HEK293T (cell line): ENCODE measurements around the gene RGMB.

Experiments used
- CTCF ChIA-PET: fragments of 350-600 bp; formaldehyde crosslinking; extraction: SDS; loops from one replicate; lab custom pipeline; 2021; ENCODE audit warnings: antibody characterized with exemption, inconsistent platforms; lab: Yijun Ruan, JAX
- POLR2A ChIA-PET: fragments of 350-600 bp; formaldehyde crosslinking; extraction: SDS; loops from one replicate; lab custom pipeline; 2020; ENCODE audit warnings: antibody characterized with exemption, inconsistent platforms; lab: Yijun Ruan, JAX
- DNase-seq: peaks from one replicate; pipeline ENCODE4 v3.0.0; 2012; ENCODE audit warnings: mixed read lengths; ENCODE audit errors: extremely low spot score
- ARNT ChIP-seq: fragments of 450-650 bp; IDR thresholded peaks from 2 replicates; pipeline ENCODE4 v1.6.1; 2017; ENCODE audit warnings: mild to moderate bottlenecking
- BHLHE40 ChIP-seq: fragments of 450-650 bp; IDR thresholded peaks from 2 replicates; pipeline ENCODE4 v1.6.1; 2016; ENCODE audit warnings: mild to moderate bottlenecking, moderate library complexity, borderline replicate concordance
- CTBP1 ChIP-seq: fragments of 450-650 bp; IDR thresholded peaks from 2 replicates; pipeline ENCODE4 v1.6.1; 2016; ENCODE audit warnings: borderline replicate concordance
- ELF4 ChIP-seq: fragments of 450-650 bp; IDR thresholded peaks from 2 replicates; pipeline ENCODE4 v1.6.1; 2017; ENCODE audit warnings: antibody characterized with exemption
- FOXA1 ChIP-seq: fragments of 450-650 bp; IDR thresholded peaks from 2 replicates; pipeline ENCODE4 v1.6.1; 2016; ENCODE audit warnings: mild to moderate bottlenecking
- FOXK2 ChIP-seq: fragments of 450-650 bp; IDR thresholded peaks from 2 replicates; pipeline ENCODE4 v1.6.1; 2016; ENCODE audit warnings: mild to moderate bottlenecking
- FOXM1 ChIP-seq: fragments of 450-650 bp; IDR thresholded peaks from 2 replicates; pipeline ENCODE4 v1.6.1; 2017; ENCODE audit warnings: mild to moderate bottlenecking, borderline replicate concordance
- HDGF ChIP-seq: fragments of 450-650 bp; IDR thresholded peaks from 2 replicates; pipeline ENCODE4 v1.6.1; 2017; ENCODE audit warnings: antibody characterized with exemption, borderline replicate concordance
- L3MBTL2 ChIP-seq: fragments of 450-650 bp; conservative IDR thresholded peaks from 2 replicates; pipeline ENCODE4 v1.6.1; 2016; ENCODE audit warnings: mild to moderate bottlenecking
- LEF1 ChIP-seq: fragments of 450-650 bp; IDR thresholded peaks from 2 replicates; pipeline ENCODE4 v1.6.1; 2017; ENCODE audit warnings: mild to moderate bottlenecking, borderline replicate concordance
- NFRKB ChIP-seq: fragments of 450-650 bp; IDR thresholded peaks from 2 replicates; pipeline ENCODE4 v1.6.1; 2016; ENCODE audit warnings: mild to moderate bottlenecking, moderate library complexity
- PKNOX1 ChIP-seq: fragments of 450-650 bp; IDR thresholded peaks from 2 replicates; pipeline ENCODE4 v1.6.1; 2016
- SP1 ChIP-seq: fragments of 450-650 bp; IDR thresholded peaks from 2 replicates; pipeline ENCODE4 v1.6.1; 2017
- SUZ12 ChIP-seq: fragments of 450-650 bp; IDR thresholded peaks from 2 replicates; pipeline ENCODE4 v1.6.1; 2016; ENCODE audit warnings: mild to moderate bottlenecking
- TARDBP ChIP-seq: fragments of 450-650 bp; IDR thresholded peaks from 2 replicates; pipeline ENCODE4 v1.6.1; 2016
- ZNF384 ChIP-seq: fragments of 450-650 bp; IDR thresholded peaks from 2 replicates; pipeline ENCODE4 v1.6.1; 2016

The RGMB gene

GRCh38 chr5:98780390-98780789 is 6.9 kb downstream of the RGMB start:
- DNase-seq: no peak
- ChIA-PET POLR2A (interaction anchor here (1.0 kb wide), 1 partner anchor 11 kb away, joined by 4 read pairs; no protein-coding TSS in a partner anchor), CTCF (interaction anchor here (0.6 to 1.4 kb wide), 3 partner anchors 9 to 429 kb away, joined by 3 to 9 read pairs (median 4); no protein-coding TSS in a partner anchor)
- TF ChIP-seq PKNOX1 (no peak), ARNT (no peak), FOXM1 (no peak), ZNF384 (no peak), NFRKB (no peak), BHLHE40 (no peak), CTBP1 (no peak), TARDBP (no peak)

GRCh38 chr5:98781520-98781919 is 8.1 kb downstream of the RGMB start:
- ChIA-PET CTCF (interaction anchor here (1.1 to 1.4 kb wide), 2 partner anchors 11 to 12 kb away, joined by 3 to 4 read pairs; no protein-coding TSS in a partner anchor), POLR2A (no interaction called here)
- TF ChIP-seq ARNT (no peak), ELF4 (no peak), SP1 (no peak), BHLHE40 (no peak), L3MBTL2 (no peak), TARDBP (no peak), PKNOX1 (no peak), NFRKB (no peak), FOXM1 (no peak), FOXK2 (no peak), ZNF384 (no peak), SUZ12 (no peak), CTBP1 (no peak), HDGF (no peak), FOXA1 (no peak), LEF1 (no peak)

GRCh38 chr5:98781964-98782363 is 8.5 kb downstream of the RGMB start:
- no peak for DNase-seq
- CTCF ChIA-PET: no interaction called here

More at GRCh38 chr5:98781520-98781919, 8.1 kb downstream of the RGMB start:
- no peak for DNase-seq

GRCh38 chr5:98783051-98783649 is 9.7 kb downstream of the RGMB start:
- no peak for TF ChIP-seq ZNF384
- TF ChIP-seq SUZ12: no peak
- no peak for TF ChIP-seq BHLHE40
- DNase-seq: no peak
- POLR2A ChIA-PET: interaction anchor here (0.8 kb wide), 1 partner anchor 12 kb away, joined by 3 read pairs; no protein-coding TSS in a partner anchor
- CTCF ChIA-PET: no interaction called here

More at GRCh38 chr5:98781964-98782363, 8.5 kb downstream of the RGMB start:
- POLR2A ChIA-PET: interaction anchor here (0.8 kb wide), 1 partner anchor 11 kb away, joined by 3 read pairs; no protein-coding TSS in a partner anchor
- TF ChIP-seq LEF1 (no peak), ARNT (no peak), ELF4 (no peak)

GRCh38 chr5:98784411-98784810 is 10.9 kb downstream of the RGMB start:
- ChIA-PET CTCF (no interaction called here), POLR2A (no interaction called here)
- no peak for DNase-seq
- TF ChIP-seq PKNOX1 (no peak), SUZ12 (no peak), TARDBP (no peak), ZNF384 (no peak), ELF4 (no peak), L3MBTL2 (no peak), SP1 (no peak), FOXA1 (no peak), FOXM1 (no peak), HDGF (no peak)

- TF ChIP-seq FOXA1: no peak
- no peak for TF ChIP-seq L3MBTL2
- TF ChIP-seq LEF1: no peak
- TF ChIP-seq ARNT: no peak
- TF ChIP-seq SP1: no peak
- no peak for TF ChIP-seq BHLHE40
- no peak for TF ChIP-seq ZNF384
- TF ChIP-seq SUZ12: no peak
- TF ChIP-seq NFRKB: no peak
These were observed 11.8 kb downstream of the RGMB start for GRCh38 chr5:98785244-98785643.

GRCh38 chr5:98786191-98786853 is 12.9 kb downstream of the RGMB start:
- no peak for DNase-seq
- ChIA-PET CTCF (interaction anchor here (0.6 to 1.9 kb wide), 3 partner anchors 10 to 17 kb away, joined by 3 to 11 read pairs (median 5); no protein-coding TSS in a partner anchor), POLR2A (no interaction called here)
- TF ChIP-seq NFRKB: no peak
- TF ChIP-seq HDGF: no peak
- no peak for TF ChIP-seq SUZ12
- no peak for TF ChIP-seq PKNOX1
- no peak for TF ChIP-seq FOXA1
- TF ChIP-seq TARDBP: no peak
- TF ChIP-seq ELF4: no peak
- TF ChIP-seq CTBP1: no peak
- TF ChIP-seq LEF1: no peak
- TF ChIP-seq FOXM1: no peak
- TF ChIP-seq L3MBTL2: no peak
- no peak for TF ChIP-seq SP1
- TF ChIP-seq ZNF384: no peak
- no peak for TF ChIP-seq ARNT
- TF ChIP-seq FOXK2: no peak
- no peak for TF ChIP-seq BHLHE40

More at GRCh38 chr5:98785244-98785643, 11.8 kb downstream of the RGMB start:
- POLR2A ChIA-PET: no interaction called here
- DNase-seq: no peak
- CTCF ChIA-PET: interaction anchor here (1.2 to 1.9 kb wide), 2 partner anchors 11 to 16 kb away, joined by 5 to 11 read pairs; no protein-coding TSS in a partner anchor
